AG09309 (cell line): ENCODE data around the gene LAMA1.

Source experiments
- DNase-seq: peaks from one replicate; pipeline ENCODE4 v3.0.0-alpha.2; 2010; ENCODE audit warnings: low read depth
- H3K4me3 ChIP-seq: 2 replicates; pipeline ENCODE4 v1.5.1; 2011; ENCODE audit warnings: mild to moderate bottlenecking, low read depth, low read length, moderate library complexity; ENCODE audit not compliant: control insufficient read depth
- CTCF ChIP-seq: IDR thresholded peaks from 2 replicates; pipeline ENCODE4 v1.5.1; 2011; ENCODE audit warnings: mild to moderate bottlenecking, low read depth, low read length, inconsistent platforms; ENCODE audit not compliant: insufficient read depth, control insufficient read depth; ENCODE audit errors: missing control alignments

The LAMA1 gene

GRCh38 chr18:7037470-7037869 is 80.1 kb downstream of the LAMA1 start:
- TF ChIP-seq CTCF, result no peak
- DNase-seq, result no peak
- H3K4me3 ChIP-seq, result no peak overlapping the region

GRCh38 chr18:7035807-7036206 is 81.8 kb downstream of the LAMA1 start:
- DNase-seq, result no peak
- no peak for TF ChIP-seq CTCF
- no peak overlapping the region for H3K4me3 ChIP-seq

GRCh38 chr18:7034924-7035323 is 82.7 kb downstream of the LAMA1 start:
- no peak for DNase-seq
- TF ChIP-seq CTCF, result no peak
- no peak overlapping the region for H3K4me3 ChIP-seq

- no peak for TF ChIP-seq CTCF
- no peak for DNase-seq
- H3K4me3 ChIP-seq, result no peak overlapping the region
Measured at GRCh38 chr18:7032537-7032936, 85.1 kb downstream of the LAMA1 start.

- no peak for TF ChIP-seq CTCF
- no peak for DNase-seq
- H3K4me3 ChIP-seq, result no peak overlapping the region
Measured at GRCh38 chr18:7028625-7029024, 89.0 kb downstream of the LAMA1 start.

- TF ChIP-seq CTCF, result no peak
- DNase-seq, result no peak
- no peak overlapping the region for H3K4me3 ChIP-seq
Measured at GRCh38 chr18:7025194-7025593, 92.4 kb downstream of the LAMA1 start.

- TF ChIP-seq CTCF, result no peak
Measured at GRCh38 chr18:7023581-7023980, 94.0 kb downstream of the LAMA1 start.

More at GRCh38 chr18:7023581-7023980, 94.0 kb downstream of the LAMA1 start:
- H3K4me3 ChIP-seq, result no peak overlapping the region
- no peak for DNase-seq
